SK-N-SH treated with all-trans-retinoic acid at 6 μM for 48 hours (cell line): Measurements from ENCODE around the gene IRAG1.

Experiments
- BACH2 ChIP-seq: fragments of 250-450 bp; sonication (Bioruptor Pico); IDR thresholded peaks from 2 replicates; pipeline ENCODE4 v1.9.0; 2021; ENCODE audit warnings: mild to moderate bottlenecking, borderline replicate concordance
- GLIS3 ChIP-seq: fragments of 250-450 bp; sonication (Bioruptor Pico); IDR thresholded peaks from 2 replicates; pipeline ENCODE4 v1.5.0; 2020; ENCODE audit warnings: mild to moderate bottlenecking, moderate library complexity
- RARB ChIP-seq: fragments of 250-450 bp; sonication (Bioruptor Pico); IDR thresholded peaks from 2 replicates; pipeline ENCODE4 v1.8.0; 2021; ENCODE audit warnings: mild to moderate bottlenecking, moderate library complexity
- TCF4 ChIP-seq: fragments of 250-450 bp; sonication (Bioruptor Pico); IDR thresholded peaks from 2 replicates; pipeline ENCODE4 v1.8.0; 2021; ENCODE audit warnings: mild to moderate bottlenecking, moderate library complexity, borderline replicate concordance
- ZFP3 ChIP-seq: fragments of 250-450 bp; sonication (Bioruptor Pico); IDR thresholded peaks from 2 replicates; pipeline ENCODE4 v1.5.0; 2020; ENCODE audit warnings: mild to moderate bottlenecking, moderate library complexity
- ZFP30 ChIP-seq: fragments of 450-650 bp; formaldehyde crosslinking; IDR thresholded peaks from 2 replicates; pipeline ENCODE4 v1.5.0; 2022; ENCODE audit warnings: mild to moderate bottlenecking, moderate library complexity
- TF ChIP-seq, protein P1 (sequence below): fragments of 250-450 bp; sonication (Bioruptor Pico); IDR thresholded peaks from 2 replicates; pipeline ENCODE4 v1.8.0; 2020; ENCODE audit warnings: mild to moderate bottlenecking, moderate library complexity, borderline replicate concordance

- no peak for TF ChIP-seq BACH2 (CRISPR knock-in tag)
- no peak for TF ChIP-seq ZFP3 (CRISPR knock-in tag)
- TF ChIP-seq ZFP30 (CRISPR knock-in tag), result no peak
- TF ChIP-seq, protein P1, sequence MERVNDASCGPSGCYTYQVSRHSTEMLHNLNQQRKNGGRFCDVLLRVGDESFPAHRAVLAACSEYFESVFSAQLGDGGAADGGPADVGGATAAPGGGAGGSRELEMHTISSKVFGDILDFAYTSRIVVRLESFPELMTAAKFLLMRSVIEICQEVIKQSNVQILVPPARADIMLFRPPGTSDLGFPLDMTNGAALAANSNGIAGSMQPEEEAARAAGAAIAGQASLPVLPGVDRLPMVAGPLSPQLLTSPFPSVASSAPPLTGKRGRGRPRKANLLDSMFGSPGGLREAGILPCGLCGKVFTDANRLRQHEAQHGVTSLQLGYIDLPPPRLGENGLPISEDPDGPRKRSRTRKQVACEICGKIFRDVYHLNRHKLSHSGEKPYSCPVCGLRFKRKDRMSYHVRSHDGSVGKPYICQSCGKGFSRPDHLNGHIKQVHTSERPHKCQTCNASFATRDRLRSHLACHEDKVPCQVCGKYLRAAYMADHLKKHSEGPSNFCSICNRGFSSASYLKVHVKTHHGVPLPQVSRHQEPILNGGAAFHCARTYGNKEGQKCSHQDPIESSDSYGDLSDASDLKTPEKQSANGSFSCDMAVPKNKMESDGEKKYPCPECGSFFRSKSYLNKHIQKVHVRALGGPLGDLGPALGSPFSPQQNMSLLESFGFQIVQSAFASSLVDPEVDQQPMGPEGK (CRISPR knock-in tag), result no peak
- TF ChIP-seq TCF4 (CRISPR knock-in tag), result no peak
- no peak for TF ChIP-seq GLIS3 (CRISPR knock-in tag)
- TF ChIP-seq RARB (CRISPR knock-in tag), result no peak
Measured at GRCh38 chr11:10650166-10650565, 43.4 kb downstream of the IRAG1 start.
